Astrocyte (in vitro differentiated cells and primary cell): ENCODE data around the gene SRL. TPM values are rescaled to one million over a fixed set of nuclear protein-coding genes. Genes with fewer than 3 reads are reported as not detected.

Source experiments
- DNase-seq: peaks from one replicate; pipeline ENCODE4 v3.0.0-alpha.2; 2010; ENCODE audit warnings: low read depth
- FAIRE-seq: peaks from 2 replicates; lab custom pipeline; 2011; peaks lifted over from hg19 to GRCh38; lab: Jason Lieb, UNC
- H2AFZ ChIP-seq: 2 replicates; pipeline ENCODE4 v1.6.0; 2012; ENCODE audit warnings: low read depth, low read length, inconsistent platforms
- H3K27ac ChIP-seq: 2 replicates; pipeline ENCODE4 v1.5.1; 2011; ENCODE audit warnings: low read depth, low read length, inconsistent platforms
- H3K27me3 ChIP-seq: 2 replicates; pipeline ENCODE4 v1.6.0; 2011; ENCODE audit warnings: low read length, inconsistent platforms; ENCODE audit not compliant: insufficient read depth
- H3K36me3 ChIP-seq: 2 replicates; pipeline ENCODE4 v1.5.1; 2011; ENCODE audit warnings: low read length, inconsistent platforms; ENCODE audit not compliant: insufficient read depth
- H3K4me1 ChIP-seq: 2 replicates; pipeline ENCODE4 v1.5.1; 2011; ENCODE audit warnings: low read length, inconsistent platforms; ENCODE audit not compliant: insufficient read depth
- H3K4me2 ChIP-seq: 2 replicates; pipeline ENCODE4 v1.6.0; 2012; ENCODE audit warnings: low read length, inconsistent platforms
- H3K4me3 ChIP-seq: 2 replicates; pipeline ENCODE4 v1.5.1; 2011; ENCODE audit warnings: low read depth, mild to moderate bottlenecking, low read length, inconsistent platforms; ENCODE audit not compliant: insufficient read depth
- H3K79me2 ChIP-seq: 2 replicates; pipeline ENCODE4 v1.6.0; 2012; ENCODE audit warnings: mild to moderate bottlenecking, low read length, inconsistent platforms; ENCODE audit not compliant: insufficient read depth
- H3K9ac ChIP-seq: 2 replicates; pipeline ENCODE4 v1.6.0; 2012; ENCODE audit warnings: mild to moderate bottlenecking, low read length, inconsistent platforms
- H3K9me3 ChIP-seq: 2 replicates; pipeline ENCODE4 v1.5.1; 2012; ENCODE audit warnings: low read depth, mild to moderate bottlenecking, low read length, inconsistent platforms; ENCODE audit not compliant: insufficient read depth
- H4K20me1 ChIP-seq: 2 replicates; pipeline ENCODE4 v1.6.0; 2012; ENCODE audit warnings: low read length, inconsistent platforms; ENCODE audit not compliant: insufficient read depth
- H3K27ac Mint-ChIP-seq: one replicate; pipeline ENCODE4 v1.8.0; 2021; ENCODE audit warnings: mild to moderate bottlenecking, mixed read lengths; ENCODE audit not compliant: unreplicated experiment
- H3K27me3 Mint-ChIP-seq: one replicate; pipeline ENCODE4 v1.8.0; 2021; ENCODE audit warnings: low read depth, mixed read lengths; ENCODE audit not compliant: unreplicated experiment
- H3K36me3 Mint-ChIP-seq: one replicate; pipeline ENCODE4 v1.8.0; 2021; ENCODE audit warnings: low read depth, mixed read lengths; ENCODE audit not compliant: unreplicated experiment
- H3K4me1 Mint-ChIP-seq: one replicate; pipeline ENCODE4 v1.8.0; 2021; ENCODE audit warnings: low read depth, mixed read lengths; ENCODE audit not compliant: unreplicated experiment
- H3K4me3 Mint-ChIP-seq: one replicate; pipeline ENCODE4 v1.8.0; 2021; ENCODE audit warnings: mild to moderate bottlenecking, moderate library complexity, mixed read lengths; ENCODE audit not compliant: unreplicated experiment
- H3K9me3 Mint-ChIP-seq: one replicate; pipeline ENCODE4 v1.8.0; 2021; ENCODE audit warnings: mild to moderate bottlenecking, mixed read lengths; ENCODE audit not compliant: unreplicated experiment
- CTCF ChIP-seq: IDR thresholded peaks from 2 replicates; pipeline ENCODE4 v1.5.1; 2011; ENCODE audit warnings: low read depth, mild to moderate bottlenecking, inconsistent platforms, low read length, moderate library complexity; ENCODE audit not compliant: insufficient read depth
- EZH2 ChIP-seq: IDR thresholded peaks from 2 replicates; pipeline ENCODE4 v1.6.1; 2012; ENCODE audit warnings: mild to moderate bottlenecking, low read length, inconsistent platforms; ENCODE audit not compliant: insufficient read depth
- total RNA-seq: library from RNA; stranded (reverse); gene quantifications from 2 replicates; pipeline ENCODE4 v1.2.1, GENCODE V29; 2021

Gene SRL
- total RNA-seq, 1 donor from 2014 or later, result not detected

GRCh38 chr16:4215106-4215505 lies 26.8 kb downstream of the SRL start:
- TF ChIP-seq CTCF (no peak), EZH2 (no peak)
- H3K36me3 Mint-ChIP-seq, result no peaks in the 10 kb centered on the region
- H3K4me3 Mint-ChIP-seq, result no peak overlapping the region
- H3K4me1 ChIP-seq, result peaks cover 30% of the 10 kb centered on the region
- H3K9me3 ChIP-seq, result no peaks in the 10 kb centered on the region
- no peak for FAIRE-seq
- no peaks in the 10 kb centered on the region for H4K20me1 ChIP-seq
- H3K4me2 ChIP-seq, result no peak overlapping the region
- no peak overlapping the region for H3K9ac ChIP-seq
- no peaks in the 10 kb centered on the region for H3K9me3 Mint-ChIP-seq
- H3K36me3 ChIP-seq, result no peaks in the 10 kb centered on the region
- H2AFZ ChIP-seq, result no peak overlapping the region
- no peak overlapping the region for H3K27ac Mint-ChIP-seq
- no peaks in the 10 kb centered on the region for H3K79me2 ChIP-seq
- H3K4me1 Mint-ChIP-seq, result peaks cover 15% of the 10 kb centered on the region
- no peak for DNase-seq
- no peak overlapping the region for H3K27ac ChIP-seq
- no peaks in the 10 kb centered on the region for H3K27me3 ChIP-seq
- H3K4me3 ChIP-seq, result no peak overlapping the region
- peaks cover 4% of the 10 kb centered on the region for H3K27me3 Mint-ChIP-seq

GRCh38 chr16:4214215-4214621 lies 27.7 kb downstream of the SRL start:
- no peaks in the 10 kb centered on the region for H4K20me1 ChIP-seq
- no peak overlapping the region for H3K4me3 ChIP-seq
- Mint-ChIP-seq H3K4me1 (peaks cover 15% of the 10 kb centered on the region), H3K27ac (no peak overlapping the region), H3K27me3 (peaks cover 2% of the 10 kb centered on the region), H3K9me3 (no peaks in the 10 kb centered on the region), H3K4me3 (no peak overlapping the region), H3K36me3 (no peaks in the 10 kb centered on the region)
- peak overlapping the region; percentile 64 for H3K4me2 ChIP-seq
- no peaks in the 10 kb centered on the region for H3K9me3 ChIP-seq
- H3K27me3 ChIP-seq, result no peaks in the 10 kb centered on the region
- no peak overlapping the region for H2AFZ ChIP-seq
- H3K79me2 ChIP-seq, result no peaks in the 10 kb centered on the region
- H3K9ac ChIP-seq, result no peak overlapping the region
- peak; percentile 99 for DNase-seq
- TF ChIP-seq EZH2, result no peak
- TF ChIP-seq CTCF, result no peak
- no peaks in the 10 kb centered on the region for H3K36me3 ChIP-seq
- H3K27ac ChIP-seq, result peak overlapping the region; percentile 62
- peak; percentile 99 for FAIRE-seq
- H3K4me1 ChIP-seq, result peaks cover 30% of the 10 kb centered on the region

GRCh38 chr16:4213737-4214136 lies 28.1 kb downstream of the SRL start:
- peaks cover 30% of the 10 kb centered on the region for H3K4me1 ChIP-seq
- H3K4me3 ChIP-seq, result no peak overlapping the region
- TF ChIP-seq EZH2, result no peak
- no peaks in the 10 kb centered on the region for H3K27me3 ChIP-seq
- H3K4me2 ChIP-seq, result peak overlapping the region; percentile 64
- H3K27ac ChIP-seq, result peak overlapping the region; percentile 62
- FAIRE-seq (no peak), DNase-seq (peak; percentile 10)
- H4K20me1 ChIP-seq, result no peaks in the 10 kb centered on the region
- no peak overlapping the region for H2AFZ ChIP-seq
- H3K4me3 Mint-ChIP-seq, result no peak overlapping the region
- H3K9ac ChIP-seq, result no peak overlapping the region
- H3K79me2 ChIP-seq, result no peaks in the 10 kb centered on the region
- H3K36me3 Mint-ChIP-seq, result no peaks in the 10 kb centered on the region
- peaks cover 2% of the 10 kb centered on the region for H3K27me3 Mint-ChIP-seq
- no peaks in the 10 kb centered on the region for H3K9me3 Mint-ChIP-seq
- H3K4me1 Mint-ChIP-seq, result peaks cover 15% of the 10 kb centered on the region
- H3K9me3 ChIP-seq, result no peaks in the 10 kb centered on the region
- no peaks in the 10 kb centered on the region for H3K36me3 ChIP-seq
- H3K27ac Mint-ChIP-seq, result no peak overlapping the region
